OCI-LY7 (cell line): Measurements from ENCODE around the gene SLC26A9.

Experiments
- EZH2phosphoT487 ChIP-seq: fragments of 200-600 bp; sonication (generic); IDR thresholded peaks from 2 replicates; pipeline ENCODE4 v1.6.1; 2018; ENCODE audit warnings: low read depth, borderline replicate concordance, mild to moderate bottlenecking, mixed run types, antibody characterized with exemption, low read length, moderate library complexity, mixed read lengths
- TF ChIP-seq, protein P1 (sequence below): fragments of 200-600 bp; sonication (generic); conservative IDR thresholded peaks from 2 replicates; pipeline ENCODE4 v1.5.1; 2014; ENCODE audit warnings: mild to moderate bottlenecking, antibody characterized with exemption, low read length, moderate library complexity, mixed read lengths

DNA sequence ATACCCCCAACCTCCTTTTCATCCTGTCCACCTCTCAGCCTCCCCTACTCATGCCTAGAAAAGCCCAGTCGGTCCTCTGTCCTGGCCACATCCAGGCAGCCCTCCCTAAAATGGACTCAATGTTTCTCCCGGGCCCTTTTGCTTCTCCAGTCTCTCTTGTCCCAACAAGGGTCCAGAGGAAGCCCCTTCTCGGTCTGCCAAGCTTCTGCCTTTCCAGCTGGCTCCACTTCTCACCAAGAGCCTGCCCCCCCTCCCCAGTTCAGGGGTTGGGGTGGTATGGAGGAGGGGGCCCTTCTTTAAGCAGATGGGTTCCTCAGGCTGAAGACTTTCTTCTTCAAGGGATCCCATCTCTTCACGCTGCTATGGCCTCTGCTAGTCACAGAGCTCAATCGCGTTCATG, 36.0 kb upstream of the SLC26A9 start:
- TF ChIP-seq, protein P1, sequence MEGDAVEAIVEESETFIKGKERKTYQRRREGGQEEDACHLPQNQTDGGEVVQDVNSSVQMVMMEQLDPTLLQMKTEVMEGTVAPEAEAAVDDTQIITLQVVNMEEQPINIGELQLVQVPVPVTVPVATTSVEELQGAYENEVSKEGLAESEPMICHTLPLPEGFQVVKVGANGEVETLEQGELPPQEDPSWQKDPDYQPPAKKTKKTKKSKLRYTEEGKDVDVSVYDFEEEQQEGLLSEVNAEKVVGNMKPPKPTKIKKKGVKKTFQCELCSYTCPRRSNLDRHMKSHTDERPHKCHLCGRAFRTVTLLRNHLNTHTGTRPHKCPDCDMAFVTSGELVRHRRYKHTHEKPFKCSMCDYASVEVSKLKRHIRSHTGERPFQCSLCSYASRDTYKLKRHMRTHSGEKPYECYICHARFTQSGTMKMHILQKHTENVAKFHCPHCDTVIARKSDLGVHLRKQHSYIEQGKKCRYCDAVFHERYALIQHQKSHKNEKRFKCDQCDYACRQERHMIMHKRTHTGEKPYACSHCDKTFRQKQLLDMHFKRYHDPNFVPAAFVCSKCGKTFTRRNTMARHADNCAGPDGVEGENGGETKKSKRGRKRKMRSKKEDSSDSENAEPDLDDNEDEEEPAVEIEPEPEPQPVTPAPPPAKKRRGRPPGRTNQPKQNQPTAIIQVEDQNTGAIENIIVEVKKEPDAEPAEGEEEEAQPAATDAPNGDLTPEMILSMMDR, result no peak
- no peak for TF ChIP-seq EZH2phosphoT487
